ENCODE data around the gene PDE7B.

The PDE7B gene

DNA sequence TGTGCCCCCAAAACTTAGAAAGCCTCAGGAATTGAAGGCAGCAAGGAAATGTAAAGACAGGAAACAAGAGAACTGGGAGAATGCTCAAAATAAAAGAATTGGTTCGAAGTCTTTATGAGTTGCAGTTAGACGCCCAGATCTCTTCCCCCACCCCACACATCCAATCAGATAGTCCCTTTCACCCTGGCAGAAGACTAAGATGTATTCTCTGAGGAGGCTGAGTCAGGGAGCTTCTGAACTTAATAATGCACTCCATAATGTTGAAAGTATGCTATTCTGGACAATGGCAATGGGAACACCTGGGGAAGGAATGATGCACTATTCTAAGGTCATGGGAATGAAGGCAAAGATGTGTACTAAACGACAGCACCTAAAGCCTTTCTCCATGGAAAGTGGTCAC lies 225.0 kb downstream of the PDE7B start (continued):
- TF ChIP-seq HOXA7 (CRISPR knock-in tag; IDR thresholded peaks at IDR 0.05; ENCODE audit: borderline replicate concordance) (no peak), ZNF184 (tag by site-specific recombination; IDR thresholded peaks at IDR 0.05) (no peak), ZNF658 (tag by site-specific recombination; IDR thresholded peaks at IDR 0.05) (no peak), ZNF585B (tag by site-specific recombination; IDR thresholded peaks at IDR 0.05) (no peak), ZNF302 (tag by site-specific recombination; IDR thresholded peaks at IDR 0.05; ENCODE audit: low read depth) (no peak), ZNF148 (tag by site-specific recombination; IDR thresholded peaks at IDR 0.05; ENCODE audit: borderline replicate concordance) (no peak), ZNF449 (tag by site-specific recombination; IDR thresholded peaks at IDR 0.05) (no peak), ZNF518A (tag by site-specific recombination; conservative IDR thresholded peaks at IDR 0.05; ENCODE audit: low read depth) (no peak)
- TF ChIP-seq, protein P1, sequence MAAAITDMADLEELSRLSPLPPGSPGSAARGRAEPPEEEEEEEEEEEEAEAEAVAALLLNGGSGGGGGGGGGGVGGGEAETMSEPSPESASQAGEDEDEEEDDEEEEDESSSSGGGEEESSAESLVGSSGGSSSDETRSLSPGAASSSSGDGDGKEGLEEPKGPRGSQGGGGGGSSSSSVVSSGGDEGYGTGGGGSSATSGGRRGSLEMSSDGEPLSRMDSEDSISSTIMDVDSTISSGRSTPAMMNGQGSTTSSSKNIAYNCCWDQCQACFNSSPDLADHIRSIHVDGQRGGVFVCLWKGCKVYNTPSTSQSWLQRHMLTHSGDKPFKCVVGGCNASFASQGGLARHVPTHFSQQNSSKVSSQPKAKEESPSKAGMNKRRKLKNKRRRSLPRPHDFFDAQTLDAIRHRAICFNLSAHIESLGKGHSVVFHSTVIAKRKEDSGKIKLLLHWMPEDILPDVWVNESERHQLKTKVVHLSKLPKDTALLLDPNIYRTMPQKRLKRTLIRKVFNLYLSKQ (tag by site-specific recombination; IDR thresholded peaks at IDR 0.05; ENCODE audit: borderline replicate concordance): no peak

GRCh38 chr6:136077834-136078576 lies 226.5 kb downstream of the PDE7B start:
- no peaks in the 10 kb centered on the region for H3K4me1 ChIP-seq (ENCODE audit: control insufficient read depth, insufficient read depth, low read length)
- H3K36me3 ChIP-seq (ENCODE audit: control insufficient read depth in 2 of 2, insufficient read depth in 1 of 2, low read length in 2 of 2): no peaks in the 10 kb centered on the region
- ChIA-PET POLR2A (no interaction called here), CTCF (interaction anchor here (0.6 kb wide), 1 partner anchor 175 kb away, joined by 3 read pairs; no protein-coding TSS in a partner anchor)
- H3K9me3 ChIP-seq (ENCODE audit: control insufficient read depth, insufficient read depth, low read depth, low read length): no peaks in the 10 kb centered on the region
- H3K27ac ChIP-seq (ENCODE audit: extremely low read depth, low read depth, low read length): no peak overlapping the region
- no peak overlapping the region for H3K4me3 ChIP-seq (ENCODE audit: low read depth, low read length)
- TF ChIP-seq ZBTB1 (tag by site-specific recombination; IDR thresholded peaks at IDR 0.05): no peak

Measured in HEK293 (cell line).